A673 (cell line): Measurements from ENCODE around the gene PEX11G.

Source experiments
- CTCF ChIP-seq: fragments of 300-800, 200-600 bp; sonication (generic); conservative IDR thresholded peaks from 2 replicates; pipeline ENCODE4 v1.5.1; 2017; ENCODE audit warnings: low read depth, mild to moderate bottlenecking, antibody characterized with exemption, low read length, moderate library complexity, mixed read lengths
- EZH2 ChIP-seq: fragments of 200-600 bp; sonication (generic); IDR thresholded peaks from 2 replicates; pipeline ENCODE4 v1.6.1; 2017; ENCODE audit warnings: borderline replicate concordance, low read depth, mild to moderate bottlenecking, mixed read lengths, antibody characterized with exemption, low read length; ENCODE audit not compliant: poor library complexity, severe bottlenecking

GRCh38 chr19:7459773-7460172 lies 29.1 kb downstream of the PEX11G start:
- TF ChIP-seq CTCF, result no peak
- TF ChIP-seq EZH2, result no peak
